Stimulated activated CD4-positive, alpha-beta T cell treated with anti-CD3 and anti-CD28 coated beads, Interleukin-12 subunit alpha, Interleukin-12 subunit beta, amount 100 ng/mL, for 4 hours (primary cell): ENCODE results near the gene PIGQ.

Experiments used
- DNase-seq: peaks from one replicate; pipeline ENCODE4 v3.0.0-alpha.2; 2020

PIGQ gene

GRCh38 chr16:610513-611381, 41.0 kb downstream of the PIGQ start:
- peak; percentile 56 for DNase-seq

DNA sequence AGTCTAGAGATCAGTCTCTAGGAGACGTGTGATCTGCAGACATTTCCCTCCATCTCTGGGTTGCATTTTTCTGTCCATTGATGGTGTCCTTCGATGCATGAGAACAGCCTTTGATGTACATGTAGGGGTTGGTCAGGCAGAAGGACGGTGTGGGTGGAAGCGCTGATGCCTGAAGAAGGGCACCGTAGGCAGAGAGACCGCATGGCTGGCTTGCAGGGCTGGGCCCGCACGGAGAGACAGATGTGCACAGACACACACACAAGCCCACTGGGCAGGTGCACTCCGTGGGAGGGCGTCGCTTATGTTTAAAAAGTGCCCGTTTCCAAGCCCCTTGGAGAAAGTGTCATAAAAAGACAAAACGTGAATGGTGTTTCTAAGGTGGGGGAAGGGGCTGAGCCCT, 45.4 kb downstream of the PIGQ start:
- DNase-seq, result no peak

- no peak for DNase-seq
Measured at GRCh38 chr16:616733-617586, 47.2 kb downstream of the PIGQ start.

DNA sequence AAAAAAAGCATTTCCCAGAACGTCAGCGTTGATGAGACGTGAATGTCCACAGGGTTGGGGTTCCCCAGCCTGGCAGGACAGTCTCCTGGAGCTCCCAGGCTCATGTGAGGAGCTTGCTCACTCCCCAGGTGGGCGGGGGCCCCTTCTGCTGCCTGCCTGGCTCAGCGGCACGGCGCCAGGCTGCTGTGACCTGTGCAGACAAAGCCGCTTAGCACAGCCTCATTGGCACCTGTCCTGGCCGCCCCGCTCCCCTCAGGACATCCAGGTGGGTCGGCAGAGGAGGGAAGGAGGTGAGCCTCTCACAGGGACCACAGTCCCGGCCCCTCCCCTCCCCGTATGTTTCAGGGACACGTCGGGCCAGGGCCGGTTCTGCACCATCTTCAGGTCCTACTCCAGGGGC, 48.1 kb downstream of the PIGQ start:
- no peak for DNase-seq

DNA sequence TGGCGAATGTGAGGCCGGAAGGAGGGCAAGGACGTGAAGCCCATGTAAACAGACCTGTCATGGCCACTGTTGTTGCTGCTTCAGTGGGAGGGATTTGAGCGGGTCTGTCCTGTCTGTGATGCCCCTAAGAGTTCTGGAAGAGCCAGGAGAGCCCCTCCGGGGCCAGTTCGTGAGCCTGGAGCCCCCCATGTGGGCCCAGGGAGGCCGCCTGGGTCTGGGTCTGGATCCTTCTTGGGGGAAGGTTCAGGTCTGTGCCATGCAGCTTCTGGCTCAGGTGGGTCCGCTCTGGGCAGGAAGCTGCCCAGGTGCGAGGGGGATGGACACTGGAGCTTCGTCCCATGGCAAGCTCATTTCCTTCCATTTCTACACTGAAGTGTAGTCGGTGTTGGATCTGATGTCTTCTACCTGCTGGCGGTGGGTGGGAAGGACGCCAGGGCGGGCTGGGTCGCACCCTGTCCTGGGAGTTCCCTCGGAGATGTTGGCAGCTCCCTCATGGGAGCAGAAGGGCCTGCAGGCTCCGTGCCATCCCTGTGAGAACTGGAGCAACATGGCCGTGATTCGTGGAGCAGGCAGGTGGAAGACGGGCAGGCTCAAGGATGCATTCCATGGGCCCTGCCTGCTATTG, 49.8 kb downstream of the PIGQ start:
- no peak for DNase-seq

- no peak for DNase-seq
Measured at GRCh38 chr16:620700-621525, 51.1 kb downstream of the PIGQ start.

DNA sequence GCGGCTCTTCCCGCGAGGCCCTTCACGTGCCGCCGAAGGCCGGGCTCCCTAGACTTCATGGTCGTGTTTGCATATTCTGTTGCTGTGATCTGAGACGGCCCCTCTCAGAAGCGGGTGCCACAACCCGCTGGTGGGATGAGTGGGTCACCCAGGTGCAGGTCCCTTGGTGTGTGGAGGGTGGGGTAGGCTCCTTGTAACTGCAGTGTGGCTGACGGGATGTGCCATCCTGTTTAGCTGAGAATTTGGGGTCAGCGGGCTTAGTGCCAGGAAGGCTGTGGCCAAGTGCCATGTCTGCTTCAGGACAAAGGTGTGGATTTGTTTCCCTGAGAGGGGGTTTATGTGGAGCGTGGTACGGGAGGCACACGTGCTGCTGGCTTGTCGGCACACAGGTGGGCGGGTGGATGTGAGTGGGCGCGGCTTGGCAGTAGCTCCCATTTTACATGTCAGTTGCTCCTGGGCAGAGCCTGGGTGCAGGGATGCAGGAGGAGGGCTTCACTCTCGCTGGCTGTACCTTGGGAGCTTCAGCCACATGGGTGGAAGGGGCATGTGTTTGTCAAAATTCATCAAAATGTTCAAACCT, 51.8 kb downstream of the PIGQ start:
- DNase-seq, result no peak

- no peak for DNase-seq
Measured at GRCh38 chr16:622920-623280, 53.1 kb downstream of the PIGQ start.

- no peak for DNase-seq
Measured at GRCh38 chr16:624526-625070, 54.8 kb downstream of the PIGQ start.

- no peak for DNase-seq
Measured at GRCh38 chr16:625117-625976, 55.6 kb downstream of the PIGQ start.

GRCh38 chr16:625977-626765, 56.4 kb downstream of the PIGQ start:
- no peak for DNase-seq

DNA sequence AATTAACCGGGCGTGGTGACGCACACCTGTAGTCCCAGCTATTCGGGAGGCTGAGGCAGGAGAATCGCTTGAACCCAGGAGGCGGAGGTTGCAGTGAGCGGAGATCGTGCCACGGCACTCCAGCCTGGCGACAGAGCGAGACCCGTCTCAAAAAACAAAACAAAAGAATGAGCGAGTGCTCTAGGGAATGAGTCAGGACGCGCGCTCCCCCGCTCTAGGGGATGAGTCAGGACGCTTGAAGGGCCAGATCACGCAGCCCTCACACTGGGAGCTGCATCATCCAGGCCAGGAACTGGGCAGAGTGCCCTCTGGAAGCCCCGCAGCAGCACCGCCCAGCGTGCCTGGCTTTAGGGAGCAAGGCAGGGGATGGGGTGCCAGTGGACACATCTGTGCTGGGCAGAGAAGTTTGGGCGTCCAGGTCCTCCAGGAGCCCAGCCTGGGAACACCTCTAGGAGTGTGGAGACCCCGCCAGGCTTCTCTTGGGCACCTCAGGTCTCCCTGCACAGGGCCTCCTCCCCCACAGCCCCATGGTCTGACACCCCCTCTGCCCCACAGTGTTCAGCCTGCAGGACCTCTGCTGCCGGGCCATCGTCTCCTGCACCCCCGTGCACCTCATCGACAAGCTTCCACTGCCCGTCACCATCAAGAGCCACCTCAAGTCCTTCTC, 57.2 kb downstream of the PIGQ start:
- no peak for DNase-seq

GRCh38 chr16:627454-628239, 57.9 kb downstream of the PIGQ start:
- no peak for DNase-seq

DNA sequence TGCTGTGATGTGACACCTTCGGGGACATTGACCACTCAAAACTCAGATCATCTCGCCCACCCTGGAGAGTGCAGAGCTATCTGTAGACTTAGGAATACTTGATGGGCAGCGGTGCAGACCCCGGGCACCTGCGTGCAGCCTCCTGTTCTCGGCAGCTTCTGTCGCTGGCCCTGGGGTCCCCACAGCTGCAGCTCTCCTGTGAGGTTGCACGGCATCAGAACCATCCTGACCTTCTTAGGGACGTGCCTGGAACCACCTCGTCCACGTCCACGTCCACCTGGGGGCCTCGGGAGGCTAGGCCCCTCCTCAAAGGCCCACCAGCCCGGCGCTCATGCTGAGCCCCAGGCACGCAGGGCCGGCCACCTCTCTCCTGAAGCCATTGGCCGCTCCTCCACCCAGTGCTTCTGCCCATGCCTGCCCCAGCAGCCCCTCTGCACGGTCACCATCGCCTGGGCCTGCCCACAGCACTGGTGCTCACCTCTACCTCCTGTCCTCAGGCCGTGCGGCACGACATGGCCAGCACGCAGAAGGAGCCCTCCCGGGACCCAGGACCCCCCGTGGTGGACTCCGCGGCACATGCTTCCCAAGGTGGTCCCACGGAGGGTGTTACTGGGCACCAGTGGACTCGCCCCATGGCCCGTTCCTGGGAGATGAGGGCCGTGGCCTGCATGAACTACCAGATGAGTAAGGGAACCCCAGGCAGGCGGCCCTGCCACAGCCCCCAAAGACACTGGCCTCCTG, 58.7 kb downstream of the PIGQ start:
- DNase-seq, result no peak

GRCh38 chr16:629185-629832, 59.5 kb downstream of the PIGQ start:
- DNase-seq, result no peak

DNA sequence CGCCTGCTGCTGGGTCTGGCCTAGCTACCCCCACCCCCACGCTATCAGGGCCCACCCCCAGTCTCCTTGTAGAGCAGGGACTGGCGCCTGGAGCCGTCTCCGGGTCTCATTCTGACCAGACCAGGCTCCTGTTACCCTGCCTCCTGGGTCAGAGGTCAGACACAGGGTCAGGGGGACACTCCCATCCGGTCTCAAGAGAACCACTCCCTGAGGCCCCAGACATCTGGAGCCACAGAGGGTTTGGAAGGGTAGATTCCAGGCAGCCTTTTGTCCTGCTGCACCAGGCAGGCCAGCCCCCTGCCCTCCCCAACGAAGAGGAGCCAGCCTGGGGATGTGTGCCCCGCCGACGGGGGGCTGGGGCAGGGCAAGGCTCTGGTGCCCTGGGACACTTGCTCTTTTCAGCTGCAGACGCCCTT, 60.1 kb downstream of the PIGQ start:
- no peak for DNase-seq

DNA sequence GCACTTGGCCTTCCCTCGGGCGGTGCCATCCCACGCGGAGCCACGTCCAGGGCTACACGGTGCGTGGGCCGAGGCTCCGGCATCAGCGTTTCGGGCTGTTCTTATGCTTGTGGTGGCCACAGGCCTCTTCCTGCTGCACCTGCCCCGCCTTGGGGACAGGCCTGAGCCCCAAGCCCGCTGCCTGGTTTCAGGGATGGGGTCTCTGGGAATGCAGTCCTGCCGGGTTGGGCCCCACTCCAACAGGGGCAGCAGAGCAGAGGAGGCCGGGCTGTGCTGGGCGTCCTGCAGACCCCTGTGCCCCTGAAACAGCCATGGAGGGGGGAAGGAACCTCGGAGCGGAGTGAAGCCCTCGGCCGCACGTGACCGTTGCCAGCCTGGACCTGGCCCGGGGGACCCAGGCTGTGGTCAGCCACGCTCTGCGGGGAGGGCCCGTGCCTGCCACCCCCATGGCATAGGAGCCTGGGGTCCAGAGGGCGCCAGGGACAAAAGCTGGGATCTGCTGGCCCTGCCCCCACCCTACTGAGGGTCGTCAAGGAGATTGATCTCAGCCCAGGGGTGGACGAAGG, 60.6 kb downstream of the PIGQ start:
- DNase-seq, result no peak
